ENCODE measurements around the gene OR9G4.

The OR9G4 gene

GRCh38 chr11:56748597-56748996 lies at the start of gene OR9G4:
TSS of gene OR9G4 (minus strand) at chr11:56748697. CDS start at chr11:56743766, 4,931 bp downstream.
- no peak for DNase-seq

GRCh38 chr11:56783448-56784041 lies 35.0 kb upstream of the OR9G4 start:
- DNase-seq = peak; percentile 48

- DNase-seq = no peak
Measured at GRCh38 chr11:56782167-56782847, 33.8 kb upstream of the OR9G4 start.

- DNase-seq = no peak
Measured at GRCh38 chr11:56776809-56777208, 28.3 kb upstream of the OR9G4 start.

- no peak for DNase-seq
Measured at GRCh38 chr11:56764976-56765375, 16.5 kb upstream of the OR9G4 start.

- DNase-seq = no peak
Measured at GRCh38 chr11:56751480-56751879, 3.0 kb upstream of the OR9G4 start.

GRCh38 chr11:56750190-56750589 lies 1.7 kb upstream of the OR9G4 start:
- no peak for DNase-seq

- DNase-seq = no peak
Measured at GRCh38 chr11:56740886-56741285, 7.6 kb downstream of the OR9G4 start.

- DNase-seq = no peak
Measured at GRCh38 chr11:56740107-56740506, 8.4 kb downstream of the OR9G4 start.

- DNase-seq = no peak
Measured at GRCh38 chr11:56720513-56720912, 28.0 kb downstream of the OR9G4 start.

GRCh38 chr11:56716379-56716854 lies 32.1 kb downstream of the OR9G4 start:
- DNase-seq = no peak

GRCh38 chr11:56714206-56714605 lies 34.3 kb downstream of the OR9G4 start:
- no peak for DNase-seq

- DNase-seq = no peak
Measured at GRCh38 chr11:56706486-56706885, 42.0 kb downstream of the OR9G4 start.

- DNase-seq = no peak
Measured at GRCh38 chr11:56705784-56706396, 42.6 kb downstream of the OR9G4 start.

- no peak for DNase-seq
Measured at GRCh38 chr11:56700914-56701485, 47.5 kb downstream of the OR9G4 start.

GRCh38 chr11:56700242-56700913 lies 48.1 kb downstream of the OR9G4 start:
- DNase-seq = no peak

- no peak for DNase-seq
Measured at GRCh38 chr11:56698795-56699194, 49.7 kb downstream of the OR9G4 start, which contains the start of gene OR9G1. TSS of gene OR9G1 (plus strand) at chr11:56699095. CDS start at chr11:56700388, 1,293 bp downstream.

- DNase-seq = no peak
Measured at GRCh38 chr11:56693428-56693827, 55.1 kb downstream of the OR9G4 start.

Data from midbrain (tissue), 1 donor.